ENCODE data around the gene NRN1.
A peak's percentile ranks its signal among the peaks of the same experiment; 100 is the strongest.

Gene NRN1

DNA sequence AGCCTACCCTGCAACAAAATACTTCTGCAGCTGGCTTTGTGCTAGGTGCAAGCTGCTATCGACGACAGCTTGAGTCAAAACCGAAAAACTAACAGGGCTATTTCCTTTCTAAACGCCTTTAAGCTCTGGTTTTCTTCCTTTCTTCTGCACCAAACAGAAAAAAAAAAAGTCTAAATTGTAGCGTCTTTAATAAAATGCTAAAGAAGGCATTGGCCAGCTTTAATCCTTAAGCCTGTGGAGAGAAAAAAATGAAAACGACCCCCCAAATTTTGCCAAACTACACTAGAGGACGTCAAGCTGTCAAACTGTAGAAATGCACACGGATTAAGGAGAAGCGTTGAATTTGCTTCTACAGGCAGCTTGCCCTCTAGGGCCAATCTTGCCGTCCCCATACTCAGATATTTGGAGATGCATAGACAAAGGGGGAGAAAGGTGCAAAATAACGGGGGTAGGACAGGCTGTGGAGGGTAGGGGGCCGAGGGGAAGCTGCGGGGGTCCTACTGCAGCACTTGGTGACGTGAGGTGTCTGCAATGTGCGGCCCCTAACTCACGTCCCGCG lies 1.4 kb upstream of the NRN1 start (continued):
- TF ChIP-seq ZFP41 (tag by site-specific recombination; IDR thresholded peaks at IDR 0.05; ENCODE audit: borderline replicate concordance) (no peak), ZNF555 (tag by site-specific recombination; conservative IDR thresholded peaks at IDR 0.05) (no peak), KLF8 (tag by site-specific recombination; IDR thresholded peaks at IDR 0.05) (no peak), ZSCAN16 (tag by site-specific recombination; IDR thresholded peaks at IDR 0.05) (no peak), ZNF777 (tag by site-specific recombination; IDR thresholded peaks at IDR 0.05; ENCODE audit: borderline replicate concordance) (no peak), ZNF366 (tag by site-specific recombination; conservative IDR thresholded peaks at IDR 0.05) (0 out of 2 replicates have a peak, but pooled peaks have one; percentile 10), ZNF830 (tag by site-specific recombination; IDR thresholded peaks at IDR 0.05; ENCODE audit: low read depth) (no peak), ZNF561 (tag by site-specific recombination; IDR thresholded peaks at IDR 0.05; ENCODE audit: borderline replicate concordance) (no peak), ZFP37 (tag by site-specific recombination; IDR thresholded peaks at IDR 0.05) (no peak), ZNF138 (tag by site-specific recombination; IDR thresholded peaks at IDR 0.05; ENCODE audit: borderline replicate concordance) (no peak), ZNF112 (tag by site-specific recombination; IDR thresholded peaks at IDR 0.05) (no peak), ZNF140 (tag by site-specific recombination; IDR thresholded peaks at IDR 0.05) (no peak), ZNF37A (tag by site-specific recombination; IDR thresholded peaks at IDR 0.05) (no peak), ZNF324 (tag by site-specific recombination; IDR thresholded peaks at IDR 0.05) (no peak), ZFP69B (tag by site-specific recombination; IDR thresholded peaks at IDR 0.05) (no peak), KLF9 (tag by site-specific recombination; IDR thresholded peaks at IDR 0.05; ENCODE audit: low read depth) (no peak), SALL2 (tag by site-specific recombination; IDR thresholded peaks at IDR 0.05; ENCODE audit: borderline replicate concordance) (no peak), ZNF837 (tag by site-specific recombination; IDR thresholded peaks at IDR 0.05) (no peak; the same call in 1 of the 2 replicates), ZNF302 (tag by site-specific recombination; IDR thresholded peaks at IDR 0.05; ENCODE audit: low read depth) (no peak), SP3 (tag by site-specific recombination; IDR thresholded peaks at IDR 0.05) (no peak)
- TF ChIP-seq, protein P1, sequence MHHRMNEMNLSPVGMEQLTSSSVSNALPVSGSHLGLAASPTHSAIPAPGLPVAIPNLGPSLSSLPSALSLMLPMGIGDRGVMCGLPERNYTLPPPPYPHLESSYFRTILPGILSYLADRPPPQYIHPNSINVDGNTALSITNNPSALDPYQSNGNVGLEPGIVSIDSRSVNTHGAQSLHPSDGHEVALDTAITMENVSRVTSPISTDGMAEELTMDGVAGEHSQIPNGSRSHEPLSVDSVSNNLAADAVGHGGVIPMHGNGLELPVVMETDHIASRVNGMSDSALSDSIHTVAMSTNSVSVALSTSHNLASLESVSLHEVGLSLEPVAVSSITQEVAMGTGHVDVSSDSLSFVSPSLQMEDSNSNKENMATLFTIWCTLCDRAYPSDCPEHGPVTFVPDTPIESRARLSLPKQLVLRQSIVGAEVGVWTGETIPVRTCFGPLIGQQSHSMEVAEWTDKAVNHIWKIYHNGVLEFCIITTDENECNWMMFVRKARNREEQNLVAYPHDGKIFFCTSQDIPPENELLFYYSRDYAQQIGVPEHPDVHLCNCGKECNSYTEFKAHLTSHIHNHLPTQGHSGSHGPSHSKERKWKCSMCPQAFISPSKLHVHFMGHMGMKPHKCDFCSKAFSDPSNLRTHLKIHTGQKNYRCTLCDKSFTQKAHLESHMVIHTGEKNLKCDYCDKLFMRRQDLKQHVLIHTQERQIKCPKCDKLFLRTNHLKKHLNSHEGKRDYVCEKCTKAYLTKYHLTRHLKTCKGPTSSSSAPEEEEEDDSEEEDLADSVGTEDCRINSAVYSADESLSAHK (tag by site-specific recombination; IDR thresholded peaks at IDR 0.05) = no peak
- TF ChIP-seq, protein P2, sequence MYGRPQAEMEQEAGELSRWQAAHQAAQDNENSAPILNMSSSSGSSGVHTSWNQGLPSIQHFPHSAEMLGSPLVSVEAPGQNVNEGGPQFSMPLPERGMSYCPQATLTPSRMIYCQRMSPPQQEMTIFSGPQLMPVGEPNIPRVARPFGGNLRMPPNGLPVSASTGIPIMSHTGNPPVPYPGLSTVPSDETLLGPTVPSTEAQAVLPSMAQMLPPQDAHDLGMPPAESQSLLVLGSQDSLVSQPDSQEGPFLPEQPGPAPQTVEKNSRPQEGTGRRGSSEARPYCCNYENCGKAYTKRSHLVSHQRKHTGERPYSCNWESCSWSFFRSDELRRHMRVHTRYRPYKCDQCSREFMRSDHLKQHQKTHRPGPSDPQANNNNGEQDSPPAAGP (tag by site-specific recombination; IDR thresholded peaks at IDR 0.05) = 0 out of 2 replicates have a peak, but pooled peaks have one; percentile 33
- TF ChIP-seq, protein P3, sequence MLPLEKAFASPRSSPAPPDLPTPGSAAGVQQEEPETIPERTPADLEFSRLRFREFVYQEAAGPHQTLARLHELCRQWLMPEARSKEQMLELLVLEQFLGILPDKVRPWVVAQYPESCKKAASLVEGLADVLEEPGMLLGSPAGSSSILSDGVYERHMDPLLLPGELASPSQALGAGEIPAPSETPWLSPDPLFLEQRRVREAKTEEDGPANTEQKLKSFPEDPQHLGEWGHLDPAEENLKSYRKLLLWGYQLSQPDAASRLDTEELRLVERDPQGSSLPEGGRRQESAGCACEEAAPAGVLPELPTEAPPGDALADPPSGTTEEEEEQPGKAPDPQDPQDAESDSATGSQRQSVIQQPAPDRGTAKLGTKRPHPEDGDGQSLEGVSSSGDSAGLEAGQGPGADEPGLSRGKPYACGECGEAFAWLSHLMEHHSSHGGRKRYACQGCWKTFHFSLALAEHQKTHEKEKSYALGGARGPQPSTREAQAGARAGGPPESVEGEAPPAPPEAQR (tag by site-specific recombination; IDR thresholded peaks at IDR 0.05) = no peak
- TF ChIP-seq, protein P4, sequence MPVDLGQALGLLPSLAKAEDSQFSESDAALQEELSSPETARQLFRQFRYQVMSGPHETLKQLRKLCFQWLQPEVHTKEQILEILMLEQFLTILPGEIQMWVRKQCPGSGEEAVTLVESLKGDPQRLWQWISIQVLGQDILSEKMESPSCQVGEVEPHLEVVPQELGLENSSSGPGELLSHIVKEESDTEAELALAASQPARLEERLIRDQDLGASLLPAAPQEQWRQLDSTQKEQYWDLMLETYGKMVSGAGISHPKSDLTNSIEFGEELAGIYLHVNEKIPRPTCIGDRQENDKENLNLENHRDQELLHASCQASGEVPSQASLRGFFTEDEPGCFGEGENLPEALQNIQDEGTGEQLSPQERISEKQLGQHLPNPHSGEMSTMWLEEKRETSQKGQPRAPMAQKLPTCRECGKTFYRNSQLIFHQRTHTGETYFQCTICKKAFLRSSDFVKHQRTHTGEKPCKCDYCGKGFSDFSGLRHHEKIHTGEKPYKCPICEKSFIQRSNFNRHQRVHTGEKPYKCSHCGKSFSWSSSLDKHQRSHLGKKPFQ (tag by site-specific recombination; IDR thresholded peaks at IDR 0.05) = no peak
- TF ChIP-seq, protein P5, sequence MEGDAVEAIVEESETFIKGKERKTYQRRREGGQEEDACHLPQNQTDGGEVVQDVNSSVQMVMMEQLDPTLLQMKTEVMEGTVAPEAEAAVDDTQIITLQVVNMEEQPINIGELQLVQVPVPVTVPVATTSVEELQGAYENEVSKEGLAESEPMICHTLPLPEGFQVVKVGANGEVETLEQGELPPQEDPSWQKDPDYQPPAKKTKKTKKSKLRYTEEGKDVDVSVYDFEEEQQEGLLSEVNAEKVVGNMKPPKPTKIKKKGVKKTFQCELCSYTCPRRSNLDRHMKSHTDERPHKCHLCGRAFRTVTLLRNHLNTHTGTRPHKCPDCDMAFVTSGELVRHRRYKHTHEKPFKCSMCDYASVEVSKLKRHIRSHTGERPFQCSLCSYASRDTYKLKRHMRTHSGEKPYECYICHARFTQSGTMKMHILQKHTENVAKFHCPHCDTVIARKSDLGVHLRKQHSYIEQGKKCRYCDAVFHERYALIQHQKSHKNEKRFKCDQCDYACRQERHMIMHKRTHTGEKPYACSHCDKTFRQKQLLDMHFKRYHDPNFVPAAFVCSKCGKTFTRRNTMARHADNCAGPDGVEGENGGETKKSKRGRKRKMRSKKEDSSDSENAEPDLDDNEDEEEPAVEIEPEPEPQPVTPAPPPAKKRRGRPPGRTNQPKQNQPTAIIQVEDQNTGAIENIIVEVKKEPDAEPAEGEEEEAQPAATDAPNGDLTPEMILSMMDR (tag by site-specific recombination; IDR thresholded peaks at IDR 0.05) = no peak
- TF ChIP-seq, protein P6, sequence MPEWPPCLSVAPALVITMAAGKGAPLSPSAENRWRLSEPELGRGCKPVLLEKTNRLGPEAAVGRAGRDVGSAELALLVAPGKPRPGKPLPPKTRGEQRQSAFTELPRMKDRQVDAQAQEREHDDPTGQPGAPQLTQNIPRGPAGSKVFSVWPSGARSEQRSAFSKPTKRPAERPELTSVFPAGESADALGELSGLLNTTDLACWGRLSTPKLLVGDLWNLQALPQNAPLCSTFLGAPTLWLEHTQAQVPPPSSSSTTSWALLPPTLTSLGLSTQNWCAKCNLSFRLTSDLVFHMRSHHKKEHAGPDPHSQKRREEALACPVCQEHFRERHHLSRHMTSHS (tag by site-specific recombination; IDR thresholded peaks at IDR 0.05) = no peak
